GM19328 (cell line): ENCODE data around the gene GCNT1.
A peak's percentile ranks its signal among the peaks of the same experiment; 100 is the strongest.
"Not testable (repeated sequence)": the region's sequence is repeated elsewhere in the genome, so short reads cannot be mapped to it uniquely, and the experiment has no call there.

Experiments
- ATAC-seq: cut with Tn5 transposase; IDR thresholded peaks from one replicate; pipeline ENCODE4 v1.9.1; 2021; ENCODE audit warnings: mild to moderate bottlenecking, moderate library complexity; ENCODE audit not compliant: unreplicated experiment

The GCNT1 gene

GRCh38 chr9:76441551-76442322 is 17.2 kb upstream of the GCNT1 start:
- ATAC-seq = peak; percentile 52

GRCh38 chr9:76443887-76444286 is 15.1 kb upstream of the GCNT1 start:
- no peak for ATAC-seq

- ATAC-seq = no peak
These were observed 14.6 kb upstream of the GCNT1 start for GRCh38 chr9:76444322-76444929.

- ATAC-seq = no peak
These were observed 13.0 kb upstream of the GCNT1 start for GRCh38 chr9:76445976-76446375.

- ATAC-seq = no peak
These were observed 10.5 kb upstream of the GCNT1 start for GRCh38 chr9:76448501-76448900.

GRCh38 chr9:76451234-76451633 is 7.7 kb upstream of the GCNT1 start:
- ATAC-seq = no peak

GRCh38 chr9:76452839-76453238 is 6.1 kb upstream of the GCNT1 start:
- ATAC-seq = no peak

- no peak for ATAC-seq
These were observed 5.2 kb upstream of the GCNT1 start for GRCh38 chr9:76453785-76454184.

GRCh38 chr9:76454311-76454710 is 4.7 kb upstream of the GCNT1 start:
- ATAC-seq = no peak

- ATAC-seq = no peak
These were observed 2.6 kb upstream of the GCNT1 start for GRCh38 chr9:76456202-76456926.

GRCh38 chr9:76459694-76460635 is 983 bp downstream of the GCNT1 start:
- no peak for ATAC-seq

- ATAC-seq = no peak
These were observed 3.1 kb downstream of the GCNT1 start for GRCh38 chr9:76462126-76462525.

- peak; percentile 39 for ATAC-seq
These were observed 4.2 kb downstream of the GCNT1 start for GRCh38 chr9:76463211-76463610.

GRCh38 chr9:76464706-76465105 is 5.7 kb downstream of the GCNT1 start:
- no peak for ATAC-seq

- ATAC-seq = no peak
These were observed 6.7 kb downstream of the GCNT1 start for GRCh38 chr9:76465442-76466298.

- ATAC-seq = no peak
These were observed 7.3 kb downstream of the GCNT1 start for GRCh38 chr9:76466299-76466605.

- no peak for ATAC-seq
These were observed 15.4 kb downstream of the GCNT1 start for GRCh38 chr9:76474419-76474818.

- no peak for ATAC-seq
These were observed 16.7 kb downstream of the GCNT1 start for GRCh38 chr9:76475686-76476085.

GRCh38 chr9:76477818-76478217 is 18.8 kb downstream of the GCNT1 start:
- ATAC-seq = not testable (repeated sequence)

GRCh38 chr9:76478226-76478625 is 19.2 kb downstream of the GCNT1 start:
- no peak for ATAC-seq
